Liver (tissue), 9 donors: Measurements from ENCODE around the gene RASIP1. TPM values are rescaled to one million over a fixed set of nuclear protein-coding genes. Genes with fewer than 3 reads are reported as not detected.
A peak's percentile ranks its signal among the peaks of the same experiment; 100 is the strongest.

Source experiments
- DNase-seq: peaks from one replicate; pipeline ENCODE4 v3.0.0-alpha.2; 2017; ENCODE audit warnings: low spot score
- H3K27ac ChIP-seq, 2 donors: one replicate each; pipeline ENCODE4 v1.7.0; 2013; ENCODE audit warnings: inconsistent platforms in 2 of 2, low read length in 2 of 2, control low read depth in 1 of 2, low read depth in 1 of 2, mild to moderate bottlenecking in 1 of 2
- H3K27me3 ChIP-seq, 4 donors: one replicate each; pipeline versions ENCODE4 v1.6.1 to v1.7.0; 2013; ENCODE audit warnings: low read length in 3 of 4, inconsistent platforms in 1 of 4, mild to moderate bottlenecking in 1 of 4, moderate library complexity in 1 of 4; ENCODE audit not compliant: control insufficient read depth in 4 of 4, insufficient read depth in 4 of 4
- H3K36me3 ChIP-seq, 4 donors: one replicate each; pipeline versions ENCODE4 v1.6.1 to v1.7.0; 2013; ENCODE audit warnings: low read length in 3 of 4, mild to moderate bottlenecking in 3 of 4, low read depth in 1 of 4, moderate library complexity in 1 of 4; ENCODE audit not compliant: control insufficient read depth in 4 of 4, insufficient read depth in 3 of 4
- H3K4me1 ChIP-seq, 4 donors: one replicate each; pipeline versions ENCODE4 v1.6.1 to v1.7.0; 2013; ENCODE audit warnings: low read length in 3 of 4, mild to moderate bottlenecking in 3 of 4, moderate library complexity in 1 of 4; ENCODE audit not compliant: control insufficient read depth in 4 of 4, insufficient read depth in 4 of 4
- H3K4me3 ChIP-seq, 3 donors: one replicate each; pipeline versions ENCODE4 v1.6.1 to v1.7.0; 2013; ENCODE audit warnings: low read length in 3 of 3, control low read depth in 1 of 3, low read depth in 1 of 3, mild to moderate bottlenecking in 1 of 3
- H3K9ac ChIP-seq, 2 donors: one replicate each; pipeline ENCODE4 v1.7.0; 2013; ENCODE audit warnings: low read length in 2 of 2, mild to moderate bottlenecking in 2 of 2, moderate library complexity in 2 of 2, control low read depth in 1 of 2, low read depth in 1 of 2
- H3K9me3 ChIP-seq, 4 donors: one replicate each; pipeline versions ENCODE4 v1.6.1 to v1.7.0; 2013; ENCODE audit warnings: low read length in 3 of 4; ENCODE audit not compliant: control insufficient read depth in 4 of 4
- EGR1 ChIP-seq, 2 donors: IDR thresholded peaks; 2 replicates each; pipeline ENCODE4 v1.6.1; 2016 to 2018; ENCODE audit warnings: antibody characterized with exemption in 2 of 2, low read depth in 2 of 2
- FOXA1 ChIP-seq: IDR thresholded peaks from 2 replicates; pipeline ENCODE4 v1.6.1; 2016; ENCODE audit warnings: antibody characterized with exemption
- FOXA2 ChIP-seq: IDR thresholded peaks from 2 replicates; pipeline ENCODE4 v1.6.1; 2016; ENCODE audit warnings: antibody characterized with exemption
- GABPA ChIP-seq, 2 donors: IDR thresholded peaks in 1 of 2; conservative IDR thresholded peaks in 1 of 2; 2 replicates each; pipeline ENCODE4 v1.6.1; 2016; ENCODE audit warnings: antibody characterized with exemption in 2 of 2, mild to moderate bottlenecking in 1 of 2, moderate library complexity in 1 of 2
- HNF4A ChIP-seq, 2 donors: conservative IDR thresholded peaks; 2 replicates each; pipeline ENCODE4 v1.6.1; 2016; ENCODE audit warnings: antibody characterized with exemption in 2 of 2, mild to moderate bottlenecking in 2 of 2
- HNF4G ChIP-seq: IDR thresholded peaks from 2 replicates; pipeline ENCODE4 v1.6.1; 2016; ENCODE audit warnings: antibody characterized with exemption
- JUND ChIP-seq, 2 donors: IDR thresholded peaks; 2 replicates each; pipeline ENCODE4 v1.6.1; 2016; ENCODE audit warnings: antibody characterized with exemption in 2 of 2
- NR2F2 ChIP-seq: IDR thresholded peaks from 2 replicates; pipeline ENCODE4 v1.6.1; 2016; ENCODE audit warnings: antibody characterized with exemption
- RAD21 ChIP-seq, 2 donors: IDR thresholded peaks; 2 replicates each; pipeline ENCODE4 v1.6.1; 2016; ENCODE audit warnings: antibody characterized with exemption in 2 of 2, mild to moderate bottlenecking in 2 of 2
- RXRA ChIP-seq, 2 donors: IDR thresholded peaks; 2 replicates each; pipeline ENCODE4 v1.6.1; 2017 to 2018; ENCODE audit warnings: antibody characterized with exemption in 2 of 2, mild to moderate bottlenecking in 1 of 2
- SP1 ChIP-seq: IDR thresholded peaks from 2 replicates; pipeline ENCODE4 v1.6.1; 2018; ENCODE audit warnings: antibody characterized with exemption, mild to moderate bottlenecking
- TAF1 ChIP-seq: conservative IDR thresholded peaks from 2 replicates; pipeline ENCODE4 v1.6.1; 2016; ENCODE audit warnings: antibody characterized with exemption, mild to moderate bottlenecking
- YY1 ChIP-seq: IDR thresholded peaks from 2 replicates; pipeline ENCODE4 v1.6.1; 2016; ENCODE audit warnings: antibody characterized with exemption, mild to moderate bottlenecking
- WGBS: extraction: QIAGEN DNeasy Blood & Tissue Kit; methylation state at CpG from one replicate; pipeline ENCODE4 v1.1.7; 2013; 5-methylcytosine and 5-hydroxymethylcytosine counted together
- polyA plus RNA-seq, 2 donors: library from polyadenylated mRNA; stranded (reverse) in 1 of 2; unstranded in 1 of 2; fragments of 200-250 nt in 1 of 2; fragments of >200 nt in 1 of 2; fragmentation: Nextera tagmentation in 1 of 2; extraction: Ambion mirVana in 1 of 2; gene quantifications; one replicate each; pipeline versions ENCODE4 v1.2.1 to v1.2.3, GENCODE V29; 2013 to 2015
- total RNA-seq, 2 donors: library from RNA; depleted of rRNA; stranded (reverse); fragments of >200 nt; gene quantifications; one replicate each; pipeline ENCODE4 v1.2.3, GENCODE V29; 2014
- TF ChIP-seq, protein P1 (sequence below): IDR thresholded peaks from 2 replicates; pipeline ENCODE4 v1.6.1; 2016; ENCODE audit warnings: antibody characterized with exemption
- TF ChIP-seq, protein P2 (sequence below): fragments of 150-350 bp; IDR thresholded peaks from 2 replicates; pipeline ENCODE4 v1.5.1; 2017; ENCODE audit warnings: improper control_type of control experiment, low read depth, low read length; ENCODE audit not compliant: missing input control
- TF ChIP-seq, protein P3 (sequence below): IDR thresholded peaks from 2 replicates; pipeline ENCODE4 v1.6.1; 2016; ENCODE audit warnings: antibody characterized with exemption
- TF ChIP-seq, protein P4 (sequence below): IDR thresholded peaks from 2 replicates; pipeline ENCODE4 v1.6.1; 2016; ENCODE audit warnings: antibody characterized with exemption, mild to moderate bottlenecking
- TF ChIP-seq, protein P5 (sequence below): IDR thresholded peaks from 2 replicates; pipeline ENCODE4 v1.6.1; 2016; ENCODE audit warnings: antibody characterized with exemption
- donor health status: healthy.
- donor health status: healthy.
- donor health status: healthy.
- donor health status: healthy.
- donor health status: healthy.

RASIP1 gene
- total and polyA plus RNA-seq, 4 donors, result 1.8 to 5.4 (median 4.5) TPM

DNA sequence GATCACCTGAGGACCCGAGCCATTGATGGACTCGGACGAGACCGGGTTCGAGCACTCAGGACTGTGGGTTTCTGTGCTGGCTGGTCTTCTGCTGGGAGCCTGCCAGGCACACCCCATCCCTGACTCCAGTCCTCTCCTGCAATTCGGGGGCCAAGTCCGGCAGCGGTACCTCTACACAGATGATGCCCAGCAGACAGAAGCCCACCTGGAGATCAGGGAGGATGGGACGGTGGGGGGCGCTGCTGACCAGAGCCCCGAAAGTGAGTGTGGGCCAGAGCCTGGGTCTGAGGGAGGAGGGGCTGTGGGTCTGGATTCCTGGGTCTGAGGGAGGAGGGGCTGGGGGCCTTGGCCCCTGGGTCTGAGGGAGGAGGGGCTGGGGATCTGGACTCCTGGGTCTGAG lies 15.8 kb upstream of the RASIP1 start:
- H3K4me3 ChIP-seq, result peak overlapping the region; percentile 31 to 62 (median 53)
- H3K36me3 ChIP-seq, result no peaks in the 10 kb centered on the region
- peaks cover 7 to 27% (median 16%) of the 10 kb centered on the region in 4 donors for H3K4me1 ChIP-seq
- 79% methylated on average over 11 of the region's 11 CpGs for WGBS
- H3K9ac ChIP-seq, result peak overlapping the region; percentile 41 to 56
- DNase-seq, result no peak
- no peaks in the 10 kb centered on the region for H3K9me3 ChIP-seq
- TF ChIP-seq HNF4A (conservative IDR thresholded peaks at IDR 0.05) (no peak), SP1 (no peak), HNF4G (no peak), RXRA (IDR thresholded peaks at IDR 0.05) (no peak), YY1 (no peak), JUND (IDR thresholded peaks at IDR 0.05) (no peak), GABPA (IDR thresholded peaks at IDR 0.05 in 1 of 2, conservative IDR thresholded peaks at IDR 0.05 in 1 of 2) (no peak), EGR1 (IDR thresholded peaks at IDR 0.05; ENCODE audit: low read depth in 2 of 2) (no peak), FOXA2 (no peak)
- TF ChIP-seq, protein P1, sequence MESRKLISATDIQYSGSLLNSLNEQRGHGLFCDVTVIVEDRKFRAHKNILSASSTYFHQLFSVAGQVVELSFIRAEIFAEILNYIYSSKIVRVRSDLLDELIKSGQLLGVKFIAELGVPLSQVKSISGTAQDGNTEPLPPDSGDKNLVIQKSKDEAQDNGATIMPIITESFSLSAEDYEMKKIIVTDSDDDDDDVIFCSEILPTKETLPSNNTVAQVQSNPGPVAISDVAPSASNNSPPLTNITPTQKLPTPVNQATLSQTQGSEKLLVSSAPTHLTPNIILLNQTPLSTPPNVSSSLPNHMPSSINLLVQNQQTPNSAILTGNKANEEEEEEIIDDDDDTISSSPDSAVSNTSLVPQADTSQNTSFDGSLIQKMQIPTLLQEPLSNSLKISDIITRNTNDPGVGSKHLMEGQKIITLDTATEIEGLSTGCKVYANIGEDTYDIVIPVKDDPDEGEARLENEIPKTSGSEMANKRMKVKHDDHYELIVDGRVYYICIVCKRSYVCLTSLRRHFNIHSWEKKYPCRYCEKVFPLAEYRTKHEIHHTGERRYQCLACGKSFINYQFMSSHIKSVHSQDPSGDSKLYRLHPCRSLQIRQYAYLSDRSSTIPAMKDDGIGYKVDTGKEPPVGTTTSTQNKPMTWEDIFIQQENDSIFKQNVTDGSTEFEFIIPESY, result no peak
- TF ChIP-seq, protein P2, sequence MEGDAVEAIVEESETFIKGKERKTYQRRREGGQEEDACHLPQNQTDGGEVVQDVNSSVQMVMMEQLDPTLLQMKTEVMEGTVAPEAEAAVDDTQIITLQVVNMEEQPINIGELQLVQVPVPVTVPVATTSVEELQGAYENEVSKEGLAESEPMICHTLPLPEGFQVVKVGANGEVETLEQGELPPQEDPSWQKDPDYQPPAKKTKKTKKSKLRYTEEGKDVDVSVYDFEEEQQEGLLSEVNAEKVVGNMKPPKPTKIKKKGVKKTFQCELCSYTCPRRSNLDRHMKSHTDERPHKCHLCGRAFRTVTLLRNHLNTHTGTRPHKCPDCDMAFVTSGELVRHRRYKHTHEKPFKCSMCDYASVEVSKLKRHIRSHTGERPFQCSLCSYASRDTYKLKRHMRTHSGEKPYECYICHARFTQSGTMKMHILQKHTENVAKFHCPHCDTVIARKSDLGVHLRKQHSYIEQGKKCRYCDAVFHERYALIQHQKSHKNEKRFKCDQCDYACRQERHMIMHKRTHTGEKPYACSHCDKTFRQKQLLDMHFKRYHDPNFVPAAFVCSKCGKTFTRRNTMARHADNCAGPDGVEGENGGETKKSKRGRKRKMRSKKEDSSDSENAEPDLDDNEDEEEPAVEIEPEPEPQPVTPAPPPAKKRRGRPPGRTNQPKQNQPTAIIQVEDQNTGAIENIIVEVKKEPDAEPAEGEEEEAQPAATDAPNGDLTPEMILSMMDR, result no peak
- TF ChIP-seq, protein P3, sequence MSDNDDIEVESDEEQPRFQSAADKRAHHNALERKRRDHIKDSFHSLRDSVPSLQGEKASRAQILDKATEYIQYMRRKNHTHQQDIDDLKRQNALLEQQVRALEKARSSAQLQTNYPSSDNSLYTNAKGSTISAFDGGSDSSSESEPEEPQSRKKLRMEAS, result no peak
- peak overlapping the region; percentile 42 to 69 for H3K27ac ChIP-seq
- H3K27me3 ChIP-seq, result no peaks in the 10 kb centered on the region

DNA sequence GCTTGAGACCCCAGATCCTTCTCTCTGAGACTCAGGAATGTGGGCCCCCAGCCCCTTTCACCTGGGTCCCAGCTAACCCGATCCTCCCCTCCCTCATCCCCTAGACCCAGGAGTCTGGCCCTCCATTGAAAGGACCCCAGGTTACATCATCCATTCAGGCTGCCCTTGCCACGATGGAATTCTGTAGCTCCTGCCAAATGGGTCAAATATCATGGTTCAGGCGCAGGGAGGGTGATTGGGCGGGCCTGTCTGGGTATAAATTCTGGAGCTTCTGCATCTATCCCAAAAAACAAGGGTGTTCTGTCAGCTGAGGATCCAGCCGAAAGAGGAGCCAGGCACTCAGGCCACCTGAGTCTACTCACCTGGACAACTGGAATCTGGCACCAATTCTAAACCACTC lies 15.4 kb upstream of the RASIP1 start:
- H3K27ac ChIP-seq, result peak overlapping the region; percentile 42 to 69
- peak overlapping the region; percentile 41 to 56 for H3K9ac ChIP-seq
- peaks cover 7 to 27% (median 16%) of the 10 kb centered on the region in 4 donors for H3K4me1 ChIP-seq
- H3K9me3 ChIP-seq, result no peaks in the 10 kb centered on the region
- no peaks in the 10 kb centered on the region for H3K27me3 ChIP-seq
- H3K4me3 ChIP-seq, result peak overlapping the region; percentile 31 to 62 (median 53)
- peak; percentile 38 to 55 for TF ChIP-seq HNF4A (conservative IDR thresholded peaks at IDR 0.05)
- TF ChIP-seq, protein P1, result peak; percentile 34
- no peak for TF ChIP-seq JUND (IDR thresholded peaks at IDR 0.05)
- TF ChIP-seq RAD21 (IDR thresholded peaks at IDR 0.05), result peak; percentile 8 to 38
- TF ChIP-seq, protein P4, sequence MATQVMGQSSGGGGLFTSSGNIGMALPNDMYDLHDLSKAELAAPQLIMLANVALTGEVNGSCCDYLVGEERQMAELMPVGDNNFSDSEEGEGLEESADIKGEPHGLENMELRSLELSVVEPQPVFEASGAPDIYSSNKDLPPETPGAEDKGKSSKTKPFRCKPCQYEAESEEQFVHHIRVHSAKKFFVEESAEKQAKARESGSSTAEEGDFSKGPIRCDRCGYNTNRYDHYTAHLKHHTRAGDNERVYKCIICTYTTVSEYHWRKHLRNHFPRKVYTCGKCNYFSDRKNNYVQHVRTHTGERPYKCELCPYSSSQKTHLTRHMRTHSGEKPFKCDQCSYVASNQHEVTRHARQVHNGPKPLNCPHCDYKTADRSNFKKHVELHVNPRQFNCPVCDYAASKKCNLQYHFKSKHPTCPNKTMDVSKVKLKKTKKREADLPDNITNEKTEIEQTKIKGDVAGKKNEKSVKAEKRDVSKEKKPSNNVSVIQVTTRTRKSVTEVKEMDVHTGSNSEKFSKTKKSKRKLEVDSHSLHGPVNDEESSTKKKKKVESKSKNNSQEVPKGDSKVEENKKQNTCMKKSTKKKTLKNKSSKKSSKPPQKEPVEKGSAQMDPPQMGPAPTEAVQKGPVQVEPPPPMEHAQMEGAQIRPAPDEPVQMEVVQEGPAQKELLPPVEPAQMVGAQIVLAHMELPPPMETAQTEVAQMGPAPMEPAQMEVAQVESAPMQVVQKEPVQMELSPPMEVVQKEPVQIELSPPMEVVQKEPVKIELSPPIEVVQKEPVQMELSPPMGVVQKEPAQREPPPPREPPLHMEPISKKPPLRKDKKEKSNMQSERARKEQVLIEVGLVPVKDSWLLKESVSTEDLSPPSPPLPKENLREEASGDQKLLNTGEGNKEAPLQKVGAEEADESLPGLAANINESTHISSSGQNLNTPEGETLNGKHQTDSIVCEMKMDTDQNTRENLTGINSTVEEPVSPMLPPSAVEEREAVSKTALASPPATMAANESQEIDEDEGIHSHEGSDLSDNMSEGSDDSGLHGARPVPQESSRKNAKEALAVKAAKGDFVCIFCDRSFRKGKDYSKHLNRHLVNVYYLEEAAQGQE, result peak; percentile 83
- peak; percentile 59 for TF ChIP-seq YY1
- peak; percentile 85 to 89 for TF ChIP-seq RXRA (IDR thresholded peaks at IDR 0.05)
- no peak for TF ChIP-seq FOXA1
- TF ChIP-seq, protein P3, result no peak
- peak; percentile 92 for TF ChIP-seq TAF1
- TF ChIP-seq, protein P5, sequence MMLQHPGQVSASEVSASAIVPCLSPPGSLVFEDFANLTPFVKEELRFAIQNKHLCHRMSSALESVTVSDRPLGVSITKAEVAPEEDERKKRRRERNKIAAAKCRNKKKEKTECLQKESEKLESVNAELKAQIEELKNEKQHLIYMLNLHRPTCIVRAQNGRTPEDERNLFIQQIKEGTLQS, result peak; percentile 79
- peak; percentile 48 for TF ChIP-seq SP1
- TF ChIP-seq NR2F2, result no peak
- TF ChIP-seq EGR1 (IDR thresholded peaks at IDR 0.05; ENCODE audit: low read depth in 2 of 2), result no peak
- no peak for DNase-seq
- 31% methylated on average over 5 of the region's 5 CpGs for WGBS
- H3K36me3 ChIP-seq, result no peaks in the 10 kb centered on the region
